ENCODE results near the gene STK11.
"Not testable (repeated sequence)": the region's sequence is repeated elsewhere in the genome, so short reads cannot be mapped to it uniquely, and the experiment has no call there.

STK11 gene

GRCh38 chr19:1169921-1170885 is 35.4 kb upstream of the STK11 start:
- no peak for DNase-seq

- DNase-seq: no peak
These were observed 34.4 kb upstream of the STK11 start for GRCh38 chr19:1170938-1171754.

DNA sequence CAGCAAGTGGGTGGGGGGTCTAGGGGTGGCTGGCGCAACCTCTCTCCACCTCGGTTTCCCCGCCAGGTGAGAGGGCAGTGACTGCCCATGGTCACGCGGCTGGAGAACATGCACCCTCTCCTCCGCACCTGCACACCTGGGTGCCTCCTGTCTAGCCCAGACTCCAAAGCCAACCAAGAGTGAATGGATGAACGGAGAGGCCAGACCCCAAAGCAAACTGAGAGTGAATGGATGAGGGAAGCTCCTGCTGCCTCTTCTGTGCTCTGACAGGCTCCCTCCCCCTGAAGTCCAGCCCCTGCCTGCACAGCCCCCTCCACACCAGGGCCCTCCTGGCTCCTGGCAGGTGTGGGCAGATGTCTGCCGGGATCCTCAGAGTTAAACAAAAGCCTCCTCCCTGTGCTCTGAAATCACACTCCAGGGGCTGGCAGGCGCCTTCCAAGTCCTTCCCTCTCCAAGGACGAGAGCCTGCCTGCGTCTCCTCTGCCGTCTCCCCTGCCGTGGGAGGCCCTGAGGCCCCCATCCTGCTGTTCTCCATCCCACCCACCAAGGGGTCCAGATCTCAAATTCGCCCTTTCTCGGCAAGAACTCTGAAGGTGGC is 33.7 kb upstream of the STK11 start:
- DNase-seq: no peak

- peak; percentile 67 for DNase-seq
These were observed 33.0 kb upstream of the STK11 start for GRCh38 chr19:1172353-1173158.

GRCh38 chr19:1173159-1173844 is 32.3 kb upstream of the STK11 start:
- DNase-seq: peak; percentile 62

DNA sequence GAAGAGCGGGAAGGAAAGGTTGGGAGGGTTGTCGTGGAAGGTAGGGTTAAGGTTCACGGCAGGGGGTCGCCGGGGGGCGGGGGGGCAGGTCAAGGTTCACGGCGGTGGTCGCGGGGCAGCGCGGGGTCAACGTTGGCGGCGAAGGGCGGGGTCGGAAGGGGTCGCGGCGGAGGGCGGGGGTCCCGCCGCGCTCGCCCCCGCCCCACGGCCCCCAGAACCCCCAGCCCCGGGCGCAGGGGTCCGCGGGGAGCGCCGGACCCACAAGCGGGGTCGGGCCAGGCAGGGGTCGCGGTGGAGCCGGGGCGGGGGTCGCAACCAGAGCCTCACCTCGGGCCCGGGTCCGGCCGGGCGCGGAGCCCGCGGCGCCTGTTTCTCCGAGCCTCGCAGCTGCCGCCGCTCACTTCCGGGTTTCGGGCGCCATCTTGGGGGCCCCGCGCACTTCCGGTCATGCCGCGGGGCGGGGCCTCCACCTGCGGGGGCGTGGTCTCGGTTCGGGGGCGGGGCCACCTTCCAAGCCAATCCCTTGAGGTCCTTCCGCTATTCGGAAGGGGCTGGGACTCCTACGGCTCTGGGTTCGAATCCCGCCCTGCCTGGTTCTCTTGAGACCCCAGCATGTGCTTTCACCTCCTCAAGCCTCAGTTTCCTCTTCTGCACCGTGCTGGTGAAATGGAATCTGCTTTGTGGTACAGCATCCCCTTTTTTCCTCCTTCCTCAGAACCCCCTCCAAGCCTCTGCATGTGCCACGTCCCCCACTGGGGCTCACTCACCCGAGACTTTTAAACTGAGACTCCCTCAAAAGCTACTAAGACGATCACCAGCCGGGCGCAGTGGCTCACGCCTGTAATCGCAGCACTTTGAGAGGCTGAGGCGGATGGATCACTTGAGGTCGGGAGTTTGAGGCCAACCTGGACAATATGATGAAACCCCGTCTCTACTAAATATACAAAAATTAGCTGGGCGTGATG is 31.5 kb upstream of the STK11 start, which contains the start of gene SBNO2:
TSS of gene SBNO2 (minus strand) at position 424 of the 965 bp plus-strand sequence. CDS start 19,992 bp downstream, outside the sequence.
- peak; percentile 90 for DNase-seq

GRCh38 chr19:1177322-1178114 is 28.1 kb upstream of the STK11 start:
- DNase-seq: peak; percentile 64

GRCh38 chr19:1181606-1182005 is 24.0 kb upstream of the STK11 start:
- peak; percentile 82 for DNase-seq

DNA sequence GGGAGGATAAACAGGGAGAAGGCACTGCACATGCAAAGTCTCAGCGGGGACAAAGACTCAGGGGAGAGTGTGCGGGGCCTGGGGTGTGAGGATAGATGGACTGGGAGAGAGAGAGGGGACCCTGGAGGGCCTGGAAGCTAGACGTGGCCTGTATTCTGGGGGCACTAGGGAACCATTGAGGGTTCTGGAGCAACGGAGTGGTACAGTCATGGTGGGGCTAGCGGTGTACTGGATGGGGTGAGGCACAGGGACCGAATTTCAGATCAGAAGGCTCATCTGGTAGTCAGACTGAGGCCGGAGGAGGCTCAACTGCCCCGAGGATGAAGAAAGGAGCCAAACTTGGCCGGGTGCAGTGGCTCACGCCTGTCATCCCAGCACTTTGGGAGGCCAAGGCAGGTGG is 23.5 kb upstream of the STK11 start:
- no peak for DNase-seq

- DNase-seq: peak; percentile 68
These were observed 22.9 kb upstream of the STK11 start for GRCh38 chr19:1182727-1183126.

DNA sequence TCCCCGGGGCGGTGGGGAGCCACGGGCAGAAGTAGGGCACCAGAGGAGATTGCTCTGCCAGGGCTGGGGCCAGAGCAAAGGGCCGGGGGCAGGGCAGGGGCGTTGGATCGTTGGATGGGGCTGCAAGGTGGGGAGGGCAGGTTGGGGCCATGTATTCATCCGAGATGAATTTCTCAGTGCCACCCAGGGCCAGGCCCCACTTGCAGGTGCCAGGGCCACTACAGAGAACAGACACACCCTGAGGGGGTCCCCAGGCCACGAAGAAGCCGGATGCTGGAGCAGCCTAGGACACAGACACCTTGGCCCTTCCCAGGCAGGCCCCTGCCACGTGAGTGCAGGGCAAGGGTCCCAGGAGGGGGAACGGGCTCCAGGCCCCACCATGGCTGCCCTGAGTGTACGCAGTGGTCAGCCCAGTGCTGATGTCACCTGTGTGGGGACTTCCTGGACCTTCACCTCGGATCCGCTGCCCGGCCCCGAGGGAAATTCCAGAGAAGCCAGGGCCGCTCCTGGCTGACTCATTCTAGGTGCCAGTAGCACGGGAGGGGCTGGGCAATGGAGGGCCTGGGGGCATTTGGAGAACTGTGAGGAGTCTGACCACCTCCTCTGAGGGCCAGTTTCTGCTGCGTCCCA is 21.9 kb upstream of the STK11 start:
- peak; percentile 98 for DNase-seq

DNA sequence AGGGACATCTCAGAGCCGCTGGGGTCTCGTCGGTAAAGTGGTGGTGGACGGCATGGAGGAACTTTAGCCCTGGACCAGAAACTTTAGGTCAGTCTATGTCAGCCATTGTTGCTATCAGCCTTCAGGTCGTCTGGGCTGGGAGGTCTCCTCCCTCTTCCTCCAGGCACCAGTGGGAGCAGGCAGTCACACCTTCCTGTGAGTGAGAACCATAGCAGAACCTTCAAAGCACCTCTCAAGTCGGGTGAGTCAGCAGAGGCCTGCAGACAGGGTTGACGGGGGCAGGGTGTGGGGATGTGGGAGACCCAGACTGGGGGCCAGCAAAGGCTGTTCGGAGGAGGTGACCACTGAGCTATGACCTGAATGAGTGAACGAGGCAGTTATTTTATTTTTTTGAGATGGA is 16.2 kb upstream of the STK11 start:
- DNase-seq: peak; percentile 95

- DNase-seq: no peak
These were observed 6.0 kb upstream of the STK11 start for GRCh38 chr19:1199531-1199930.

GRCh38 chr19:1200614-1201013 is 5.0 kb upstream of the STK11 start:
- not testable (repeated sequence) for DNase-seq

GRCh38 chr19:1206150-1206863 is 729 bp downstream of the STK11 start:
- peak; percentile 53 for DNase-seq

DNA sequence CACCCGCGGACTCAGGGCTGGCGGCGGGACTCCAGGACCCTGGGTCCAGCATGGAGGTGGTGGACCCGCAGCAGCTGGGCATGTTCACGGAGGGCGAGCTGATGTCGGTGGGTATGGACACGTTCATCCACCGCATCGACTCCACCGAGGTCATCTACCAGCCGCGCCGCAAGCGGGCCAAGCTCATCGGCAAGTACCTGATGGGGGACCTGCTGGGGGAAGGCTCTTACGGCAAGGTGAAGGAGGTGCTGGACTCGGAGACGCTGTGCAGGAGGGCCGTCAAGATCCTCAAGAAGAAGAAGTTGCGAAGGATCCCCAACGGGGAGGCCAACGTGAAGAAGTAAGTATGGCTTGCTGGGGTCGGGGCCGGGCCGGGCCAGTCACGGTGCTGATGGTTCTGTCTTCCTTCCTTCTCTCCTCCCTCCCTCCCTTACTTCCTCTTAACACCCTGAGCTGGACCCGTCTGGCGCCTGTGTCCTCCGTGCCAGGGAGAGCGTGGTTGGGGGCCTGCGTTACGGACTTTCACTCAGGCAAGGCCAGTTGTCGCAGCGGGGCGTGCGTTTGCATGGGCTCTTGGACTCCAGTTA is 1.4 kb downstream of the STK11 start:
- DNase-seq: peak; percentile 43

DNA sequence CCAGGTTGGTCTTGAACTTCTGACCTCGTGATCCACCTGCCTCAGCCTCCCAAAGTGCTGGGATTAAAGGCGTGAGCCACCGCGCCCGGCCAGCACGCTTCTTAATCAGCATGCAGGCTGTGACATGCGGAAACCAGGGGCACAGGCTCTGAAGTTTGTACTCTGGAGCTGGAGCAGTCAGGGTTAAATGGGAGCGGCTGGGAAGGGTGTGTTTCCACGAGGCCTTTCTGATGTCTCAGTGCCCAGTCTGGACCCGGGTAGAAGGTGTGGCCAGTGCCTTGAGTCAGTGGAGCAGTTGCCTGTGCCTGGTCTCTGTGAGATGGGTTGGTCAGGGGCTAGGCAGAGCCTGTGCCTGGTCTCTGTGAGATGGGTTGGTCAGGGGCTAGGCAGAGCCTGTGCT is 3.3 kb downstream of the STK11 start:
- DNase-seq: not testable (repeated sequence)

GRCh38 chr19:1210227-1210538 is 4.6 kb downstream of the STK11 start:
- no peak for DNase-seq
